Liver (tissue), 9 donors: Measurements from ENCODE around the gene MAP6. TPM values are rescaled to one million over a fixed set of nuclear protein-coding genes. Genes with fewer than 3 reads are reported as not detected.

Experiments used
- DNase-seq: peaks from one replicate; pipeline ENCODE4 v3.0.0-alpha.2; 2017; ENCODE audit warnings: low spot score
- H3K27ac ChIP-seq, 2 donors: one replicate each; pipeline ENCODE4 v1.7.0; 2013; ENCODE audit warnings: inconsistent platforms in 2 of 2, low read length in 2 of 2, control low read depth in 1 of 2, low read depth in 1 of 2, mild to moderate bottlenecking in 1 of 2
- H3K27me3 ChIP-seq, 4 donors: one replicate each; pipeline versions ENCODE4 v1.6.1 to v1.7.0; 2013; ENCODE audit warnings: low read length in 3 of 4, inconsistent platforms in 1 of 4, mild to moderate bottlenecking in 1 of 4, moderate library complexity in 1 of 4; ENCODE audit not compliant: control insufficient read depth in 4 of 4, insufficient read depth in 4 of 4
- H3K36me3 ChIP-seq, 4 donors: one replicate each; pipeline versions ENCODE4 v1.6.1 to v1.7.0; 2013; ENCODE audit warnings: low read length in 3 of 4, mild to moderate bottlenecking in 3 of 4, low read depth in 1 of 4, moderate library complexity in 1 of 4; ENCODE audit not compliant: control insufficient read depth in 4 of 4, insufficient read depth in 3 of 4
- H3K4me1 ChIP-seq, 4 donors: one replicate each; pipeline versions ENCODE4 v1.6.1 to v1.7.0; 2013; ENCODE audit warnings: low read length in 3 of 4, mild to moderate bottlenecking in 3 of 4, moderate library complexity in 1 of 4; ENCODE audit not compliant: control insufficient read depth in 4 of 4, insufficient read depth in 4 of 4
- H3K4me3 ChIP-seq, 3 donors: one replicate each; pipeline versions ENCODE4 v1.6.1 to v1.7.0; 2013; ENCODE audit warnings: low read length in 3 of 3, control low read depth in 1 of 3, low read depth in 1 of 3, mild to moderate bottlenecking in 1 of 3
- H3K9ac ChIP-seq, 2 donors: one replicate each; pipeline ENCODE4 v1.7.0; 2013; ENCODE audit warnings: low read length in 2 of 2, mild to moderate bottlenecking in 2 of 2, moderate library complexity in 2 of 2, control low read depth in 1 of 2, low read depth in 1 of 2
- H3K9me3 ChIP-seq, 4 donors: one replicate each; pipeline versions ENCODE4 v1.6.1 to v1.7.0; 2013; ENCODE audit warnings: low read length in 3 of 4; ENCODE audit not compliant: control insufficient read depth in 4 of 4
- EGR1 ChIP-seq, 2 donors: IDR thresholded peaks; 2 replicates each; pipeline ENCODE4 v1.6.1; 2016 to 2018; ENCODE audit warnings: antibody characterized with exemption in 2 of 2, low read depth in 2 of 2
- FOXA1 ChIP-seq: IDR thresholded peaks from 2 replicates; pipeline ENCODE4 v1.6.1; 2016; ENCODE audit warnings: antibody characterized with exemption
- FOXA2 ChIP-seq: IDR thresholded peaks from 2 replicates; pipeline ENCODE4 v1.6.1; 2016; ENCODE audit warnings: antibody characterized with exemption
- GABPA ChIP-seq, 2 donors: IDR thresholded peaks in 1 of 2; conservative IDR thresholded peaks in 1 of 2; 2 replicates each; pipeline ENCODE4 v1.6.1; 2016; ENCODE audit warnings: antibody characterized with exemption in 2 of 2, mild to moderate bottlenecking in 1 of 2, moderate library complexity in 1 of 2
- HNF4A ChIP-seq, 2 donors: conservative IDR thresholded peaks; 2 replicates each; pipeline ENCODE4 v1.6.1; 2016; ENCODE audit warnings: antibody characterized with exemption in 2 of 2, mild to moderate bottlenecking in 2 of 2
- HNF4G ChIP-seq: IDR thresholded peaks from 2 replicates; pipeline ENCODE4 v1.6.1; 2016; ENCODE audit warnings: antibody characterized with exemption
- JUND ChIP-seq, 2 donors: IDR thresholded peaks; 2 replicates each; pipeline ENCODE4 v1.6.1; 2016; ENCODE audit warnings: antibody characterized with exemption in 2 of 2
- NR2F2 ChIP-seq: IDR thresholded peaks from 2 replicates; pipeline ENCODE4 v1.6.1; 2016; ENCODE audit warnings: antibody characterized with exemption
- RAD21 ChIP-seq, 2 donors: IDR thresholded peaks; 2 replicates each; pipeline ENCODE4 v1.6.1; 2016; ENCODE audit warnings: antibody characterized with exemption in 2 of 2, mild to moderate bottlenecking in 2 of 2
- RXRA ChIP-seq, 2 donors: IDR thresholded peaks; 2 replicates each; pipeline ENCODE4 v1.6.1; 2017 to 2018; ENCODE audit warnings: antibody characterized with exemption in 2 of 2, mild to moderate bottlenecking in 1 of 2
- SP1 ChIP-seq: IDR thresholded peaks from 2 replicates; pipeline ENCODE4 v1.6.1; 2018; ENCODE audit warnings: antibody characterized with exemption, mild to moderate bottlenecking
- TAF1 ChIP-seq: conservative IDR thresholded peaks from 2 replicates; pipeline ENCODE4 v1.6.1; 2016; ENCODE audit warnings: antibody characterized with exemption, mild to moderate bottlenecking
- YY1 ChIP-seq: IDR thresholded peaks from 2 replicates; pipeline ENCODE4 v1.6.1; 2016; ENCODE audit warnings: antibody characterized with exemption, mild to moderate bottlenecking
- WGBS: extraction: QIAGEN DNeasy Blood & Tissue Kit; methylation state at CpG from one replicate; pipeline ENCODE4 v1.1.7; 2013; 5-methylcytosine and 5-hydroxymethylcytosine counted together
- polyA plus RNA-seq, 2 donors: library from polyadenylated mRNA; stranded (reverse) in 1 of 2; unstranded in 1 of 2; fragments of 200-250 nt in 1 of 2; fragments of >200 nt in 1 of 2; fragmentation: Nextera tagmentation in 1 of 2; extraction: Ambion mirVana in 1 of 2; gene quantifications; one replicate each; pipeline versions ENCODE4 v1.2.1 to v1.2.3, GENCODE V29; 2013 to 2015
- total RNA-seq, 2 donors: library from RNA; depleted of rRNA; stranded (reverse); fragments of >200 nt; gene quantifications; one replicate each; pipeline ENCODE4 v1.2.3, GENCODE V29; 2014
- TF ChIP-seq, protein P1 (sequence below): IDR thresholded peaks from 2 replicates; pipeline ENCODE4 v1.6.1; 2016; ENCODE audit warnings: antibody characterized with exemption, mild to moderate bottlenecking
- TF ChIP-seq, protein P2 (sequence below): IDR thresholded peaks from 2 replicates; pipeline ENCODE4 v1.6.1; 2016; ENCODE audit warnings: antibody characterized with exemption
- TF ChIP-seq, protein P3 (sequence below): fragments of 150-350 bp; IDR thresholded peaks from 2 replicates; pipeline ENCODE4 v1.5.1; 2017; ENCODE audit warnings: improper control_type of control experiment, low read depth, low read length; ENCODE audit not compliant: missing input control
- donor health status: healthy.
- donor health status: healthy.
- donor health status: healthy.
- donor health status: healthy.
- donor health status: healthy.

The MAP6 gene
- total and polyA plus RNA-seq, 4 donors, result 0.22 to 0.36 (median 0.24) TPM

DNA sequence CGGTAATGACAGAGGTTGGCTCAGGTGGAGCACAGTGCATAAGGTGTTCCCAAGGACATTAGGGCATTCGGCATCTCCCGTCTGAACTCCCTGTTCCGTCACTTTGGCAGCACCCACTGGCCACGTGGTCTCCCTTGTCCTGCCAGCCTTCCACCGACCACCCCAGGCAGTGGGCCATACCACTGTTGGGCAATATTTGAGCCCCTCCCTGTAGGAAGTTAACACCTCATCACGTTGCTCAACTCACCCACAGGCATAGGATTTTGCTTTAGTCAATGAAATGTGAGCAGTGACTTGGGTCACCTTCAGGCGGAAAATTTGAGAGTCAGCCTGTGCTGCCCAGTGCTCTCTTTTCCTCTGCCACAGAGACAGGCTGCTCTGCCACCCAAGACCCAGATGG lies 62.7 kb downstream of the MAP6 start:
- Histone ChIP-seq H3K27ac (no peak overlapping the region), H3K27me3 (no peaks in the 10 kb centered on the region), H3K36me3 (no peaks in the 10 kb centered on the region), H3K4me3 (no peak overlapping the region), H3K9me3 (no peaks in the 10 kb centered on the region), H3K9ac (no peak overlapping the region), H3K4me1 (no peaks in the 10 kb centered on the region)
- 78% methylated on average over 8 of the region's 8 CpGs for WGBS
- TF ChIP-seq YY1, result no peak
- TF ChIP-seq HNF4A (conservative IDR thresholded peaks at IDR 0.05), result no peak
- TF ChIP-seq SP1, result no peak
- TF ChIP-seq, protein P1, sequence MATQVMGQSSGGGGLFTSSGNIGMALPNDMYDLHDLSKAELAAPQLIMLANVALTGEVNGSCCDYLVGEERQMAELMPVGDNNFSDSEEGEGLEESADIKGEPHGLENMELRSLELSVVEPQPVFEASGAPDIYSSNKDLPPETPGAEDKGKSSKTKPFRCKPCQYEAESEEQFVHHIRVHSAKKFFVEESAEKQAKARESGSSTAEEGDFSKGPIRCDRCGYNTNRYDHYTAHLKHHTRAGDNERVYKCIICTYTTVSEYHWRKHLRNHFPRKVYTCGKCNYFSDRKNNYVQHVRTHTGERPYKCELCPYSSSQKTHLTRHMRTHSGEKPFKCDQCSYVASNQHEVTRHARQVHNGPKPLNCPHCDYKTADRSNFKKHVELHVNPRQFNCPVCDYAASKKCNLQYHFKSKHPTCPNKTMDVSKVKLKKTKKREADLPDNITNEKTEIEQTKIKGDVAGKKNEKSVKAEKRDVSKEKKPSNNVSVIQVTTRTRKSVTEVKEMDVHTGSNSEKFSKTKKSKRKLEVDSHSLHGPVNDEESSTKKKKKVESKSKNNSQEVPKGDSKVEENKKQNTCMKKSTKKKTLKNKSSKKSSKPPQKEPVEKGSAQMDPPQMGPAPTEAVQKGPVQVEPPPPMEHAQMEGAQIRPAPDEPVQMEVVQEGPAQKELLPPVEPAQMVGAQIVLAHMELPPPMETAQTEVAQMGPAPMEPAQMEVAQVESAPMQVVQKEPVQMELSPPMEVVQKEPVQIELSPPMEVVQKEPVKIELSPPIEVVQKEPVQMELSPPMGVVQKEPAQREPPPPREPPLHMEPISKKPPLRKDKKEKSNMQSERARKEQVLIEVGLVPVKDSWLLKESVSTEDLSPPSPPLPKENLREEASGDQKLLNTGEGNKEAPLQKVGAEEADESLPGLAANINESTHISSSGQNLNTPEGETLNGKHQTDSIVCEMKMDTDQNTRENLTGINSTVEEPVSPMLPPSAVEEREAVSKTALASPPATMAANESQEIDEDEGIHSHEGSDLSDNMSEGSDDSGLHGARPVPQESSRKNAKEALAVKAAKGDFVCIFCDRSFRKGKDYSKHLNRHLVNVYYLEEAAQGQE, result no peak
- TF ChIP-seq FOXA1, result no peak
- TF ChIP-seq HNF4G, result no peak
- no peak for TF ChIP-seq FOXA2
- no peak for TF ChIP-seq RXRA (IDR thresholded peaks at IDR 0.05)
- no peak for TF ChIP-seq NR2F2
- TF ChIP-seq, protein P2, sequence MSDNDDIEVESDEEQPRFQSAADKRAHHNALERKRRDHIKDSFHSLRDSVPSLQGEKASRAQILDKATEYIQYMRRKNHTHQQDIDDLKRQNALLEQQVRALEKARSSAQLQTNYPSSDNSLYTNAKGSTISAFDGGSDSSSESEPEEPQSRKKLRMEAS, result no peak
- TF ChIP-seq TAF1, result no peak
- no peak for TF ChIP-seq RAD21 (IDR thresholded peaks at IDR 0.05)
- TF ChIP-seq JUND (IDR thresholded peaks at IDR 0.05), result no peak
- no peak for DNase-seq

DNA sequence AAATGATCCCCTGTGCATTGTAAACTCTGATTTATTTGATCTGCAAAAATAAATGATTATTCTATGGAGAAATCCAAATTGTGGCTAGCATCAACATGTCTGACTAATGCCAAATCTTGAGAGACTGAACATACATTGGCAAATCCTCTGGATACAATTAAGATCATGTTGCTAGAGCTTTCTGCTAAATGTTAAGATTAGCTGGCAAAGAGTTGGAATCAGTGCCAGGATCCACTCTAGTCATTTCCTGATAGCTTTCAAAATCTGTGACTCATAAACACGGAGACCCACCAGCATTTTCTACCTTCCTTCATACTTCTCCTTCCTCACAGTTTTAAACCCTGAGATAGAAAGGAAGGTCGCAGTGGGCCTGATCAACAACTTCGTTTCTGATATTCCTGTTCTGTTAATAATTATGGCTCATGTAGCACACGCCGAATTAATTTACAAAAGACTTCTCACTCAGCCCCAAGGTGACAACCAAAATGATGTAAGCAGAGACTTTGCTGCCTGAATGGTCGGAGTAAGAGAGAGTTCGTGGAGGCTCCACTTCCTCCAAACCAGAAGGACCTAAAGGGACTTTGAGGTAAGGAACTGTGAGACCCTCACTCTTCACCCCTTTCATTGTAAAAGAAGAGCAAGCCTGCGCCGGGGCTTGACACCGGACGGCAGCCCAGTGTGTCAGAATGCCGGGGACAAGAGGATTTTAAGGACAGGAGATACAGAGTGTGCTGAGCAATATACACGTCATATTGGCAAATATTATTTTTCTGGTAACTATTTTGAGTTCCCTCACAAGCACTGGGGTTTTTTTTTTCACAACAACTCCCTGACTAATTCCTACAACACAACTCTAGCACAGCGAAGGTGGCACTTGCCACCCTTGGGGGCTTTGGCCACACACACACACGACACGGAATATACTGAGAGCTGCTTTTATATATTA lies 64.8 kb downstream of the MAP6 start:
- no peak overlapping the region for H3K9ac ChIP-seq

More for the DNA sequence above, 64.8 kb downstream of the MAP6 start:
- Histone ChIP-seq H3K27me3 (no peaks in the 10 kb centered on the region), H3K36me3 (no peaks in the 10 kb centered on the region), H3K4me1 (no peaks in the 10 kb centered on the region), H3K4me3 (no peak overlapping the region), H3K27ac (no peak overlapping the region), H3K9me3 (no peaks in the 10 kb centered on the region)
- no peak for DNase-seq
- WGBS, result 89% methylated on average over 16 of the region's 16 CpGs
- TF ChIP-seq, protein P3, sequence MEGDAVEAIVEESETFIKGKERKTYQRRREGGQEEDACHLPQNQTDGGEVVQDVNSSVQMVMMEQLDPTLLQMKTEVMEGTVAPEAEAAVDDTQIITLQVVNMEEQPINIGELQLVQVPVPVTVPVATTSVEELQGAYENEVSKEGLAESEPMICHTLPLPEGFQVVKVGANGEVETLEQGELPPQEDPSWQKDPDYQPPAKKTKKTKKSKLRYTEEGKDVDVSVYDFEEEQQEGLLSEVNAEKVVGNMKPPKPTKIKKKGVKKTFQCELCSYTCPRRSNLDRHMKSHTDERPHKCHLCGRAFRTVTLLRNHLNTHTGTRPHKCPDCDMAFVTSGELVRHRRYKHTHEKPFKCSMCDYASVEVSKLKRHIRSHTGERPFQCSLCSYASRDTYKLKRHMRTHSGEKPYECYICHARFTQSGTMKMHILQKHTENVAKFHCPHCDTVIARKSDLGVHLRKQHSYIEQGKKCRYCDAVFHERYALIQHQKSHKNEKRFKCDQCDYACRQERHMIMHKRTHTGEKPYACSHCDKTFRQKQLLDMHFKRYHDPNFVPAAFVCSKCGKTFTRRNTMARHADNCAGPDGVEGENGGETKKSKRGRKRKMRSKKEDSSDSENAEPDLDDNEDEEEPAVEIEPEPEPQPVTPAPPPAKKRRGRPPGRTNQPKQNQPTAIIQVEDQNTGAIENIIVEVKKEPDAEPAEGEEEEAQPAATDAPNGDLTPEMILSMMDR, result no peak
- no peak for TF ChIP-seq SP1
- no peak for TF ChIP-seq JUND (IDR thresholded peaks at IDR 0.05)
- no peak for TF ChIP-seq NR2F2
- TF ChIP-seq, protein P1, result no peak
- TF ChIP-seq FOXA2, result no peak
- TF ChIP-seq GABPA (IDR thresholded peaks at IDR 0.05 in 1 of 2, conservative IDR thresholded peaks at IDR 0.05 in 1 of 2), result no peak
- TF ChIP-seq YY1, result no peak
- no peak for TF ChIP-seq EGR1 (IDR thresholded peaks at IDR 0.05; ENCODE audit: low read depth in 2 of 2)
- TF ChIP-seq HNF4G, result no peak
- TF ChIP-seq, protein P2, result no peak
- no peak for TF ChIP-seq RAD21 (IDR thresholded peaks at IDR 0.05)
